A549 (cell line): ENCODE data around the gene LCP1.

ENCODE experiments used
- CTCF ChIP-seq: fragments of >200 bp; sonication (Bioruptor Twin); formaldehyde crosslinking; IDR thresholded peaks from 3 replicates; pipeline ENCODE4 v1.5.1; 2016
- EP300 ChIP-seq, 2 experiments: fragments of >200 bp; sonication (Bioruptor Twin); formaldehyde crosslinking; IDR thresholded peaks; 2 replicates in 1 of 2; 3 replicates in 1 of 2; pipeline ENCODE4 v1.6.1; 2016 to 2017
- FOSL2 ChIP-seq, 2 experiments: fragments of 450-650 bp in 1 of 2; fragments of >200 bp in 1 of 2; sonication (Bioruptor Twin) in 1 of 2; formaldehyde crosslinking; IDR thresholded peaks; 2 replicates each; pipeline versions ENCODE4 v1.5.0 to v1.6.1; 2016 to 2020; ENCODE audit warnings: mild to moderate bottlenecking in 1 of 2, moderate library complexity in 1 of 2
- NR3C1 ChIP-seq: fragments of >200 bp; sonication (Bioruptor Twin); formaldehyde crosslinking; IDR thresholded peaks from 3 replicates; pipeline ENCODE4 v1.6.1; 2017
- POLR2A ChIP-seq: IDR thresholded peaks from 2 replicates; pipeline ENCODE4 v1.6.1; 2012; ENCODE audit warnings: mild to moderate bottlenecking, low read length
- REST ChIP-seq: fragments of 200-600 bp; sonication (generic); IDR thresholded peaks from 2 replicates; pipeline ENCODE4 v1.6.1; 2016; ENCODE audit warnings: antibody characterized with exemption, mild to moderate bottlenecking, moderate library complexity
- RNF2 ChIP-seq: fragments of 200-600 bp; sonication (generic); IDR thresholded peaks from 2 replicates; pipeline ENCODE4 v1.6.1; 2016; ENCODE audit warnings: low read depth, mild to moderate bottlenecking, antibody characterized with exemption, moderate library complexity, borderline replicate concordance
- SMC3 ChIP-seq: fragments of >200 bp; sonication (Bioruptor Twin); formaldehyde crosslinking; IDR thresholded peaks from 3 replicates; pipeline ENCODE4 v1.6.1; 2018; ENCODE audit warnings: inconsistent platforms
- TFCP2L1 ChIP-seq: fragments of 250-450 bp; sonication (Bioruptor Pico); IDR thresholded peaks from 2 replicates; pipeline ENCODE4 v1.5.0; 2021; ENCODE audit warnings: mild to moderate bottlenecking

- TF ChIP-seq EP300 (IDR thresholded peaks at IDR 0.05) (no peak), CTCF (no peak), NR3C1 (no peak), FOSL2 (IDR thresholded peaks at IDR 0.05) (no peak), FOSL2 (CRISPR knock-in tag; IDR thresholded peaks at IDR 0.05) (no peak), TFCP2L1 (CRISPR knock-in tag) (no peak), SMC3 (no peak), POLR2A (no peak), REST (no peak), RNF2 (no peak)
These were observed 16.3 kb downstream of the LCP1 start for GRCh38 chr13:46165485-46166223.
